IPS DF 6.9 (cell line): ENCODE measurements around the gene VAV3.

Source experiments
- DNase-seq: peaks from one replicate; pipeline ENCODE4 v3.0.0-alpha.2; 2013; ENCODE audit warnings: low read depth, low spot score
- H3K27ac ChIP-seq: one replicate; pipeline ENCODE4 v1.5.1; 2013; ENCODE audit warnings: low read length, control low read depth
- H3K27me3 ChIP-seq: 2 replicates; pipeline ENCODE4 v1.6.1; 2013; ENCODE audit warnings: mild to moderate bottlenecking, low read length; ENCODE audit not compliant: control insufficient read depth, insufficient read depth
- H3K36me3 ChIP-seq: 2 replicates; pipeline ENCODE4 v1.6.1; 2013; ENCODE audit warnings: low read length; ENCODE audit not compliant: control insufficient read depth, insufficient read depth
- H3K4me1 ChIP-seq: 2 replicates; pipeline ENCODE4 v1.6.1; 2013; ENCODE audit warnings: low read length; ENCODE audit not compliant: control insufficient read depth, insufficient read depth
- H3K4me3 ChIP-seq: 2 replicates; pipeline ENCODE4 v1.5.1; 2013; ENCODE audit warnings: mild to moderate bottlenecking, low read length
- H3K9me3 ChIP-seq: 2 replicates; pipeline ENCODE4 v1.6.1; 2013; ENCODE audit warnings: low read length, inconsistent platforms; ENCODE audit not compliant: control insufficient read depth, insufficient read depth
- WGBS: extraction: QIAGEN DNeasy Blood & Tissue Kit; methylation state at CpG from one replicate; pipeline ENCODE4 v1.1.7; 2013; ENCODE audit warnings: mixed read lengths, missing lambda C conversion rate; ENCODE audit not compliant: insufficient read length, insufficient coverage; 5-methylcytosine and 5-hydroxymethylcytosine counted together

VAV3 gene

DNA sequence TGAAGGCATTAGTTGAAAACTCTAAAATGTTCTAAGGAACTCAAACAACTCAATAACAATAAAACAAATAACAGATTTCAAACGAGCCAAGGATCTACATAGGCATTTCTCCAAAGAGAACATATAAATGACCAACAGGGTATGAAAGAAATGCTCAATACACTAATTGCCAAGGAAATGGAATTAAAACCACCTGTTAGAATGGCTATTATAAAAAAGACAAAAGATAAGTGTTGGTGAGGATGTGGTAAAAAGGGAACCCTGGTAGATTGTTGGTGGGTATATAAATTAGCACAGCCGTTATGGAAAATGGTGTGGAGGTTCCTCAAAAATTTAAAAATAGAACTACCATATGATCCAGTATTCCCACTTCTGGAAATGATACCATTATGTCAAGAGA lies 9.1 kb upstream of the VAV3 start:
- no peak overlapping the region for H3K4me3 ChIP-seq
- no peaks in the 10 kb centered on the region for H3K4me1 ChIP-seq
- no CpG with 5 or more reads among the region's 2 CpGs for WGBS
- H3K36me3 ChIP-seq = no peaks in the 10 kb centered on the region
- DNase-seq = no peak
- no peaks in the 10 kb centered on the region for H3K27me3 ChIP-seq
- H3K9me3 ChIP-seq = no peaks in the 10 kb centered on the region
- H3K27ac ChIP-seq = no peak overlapping the region

DNA sequence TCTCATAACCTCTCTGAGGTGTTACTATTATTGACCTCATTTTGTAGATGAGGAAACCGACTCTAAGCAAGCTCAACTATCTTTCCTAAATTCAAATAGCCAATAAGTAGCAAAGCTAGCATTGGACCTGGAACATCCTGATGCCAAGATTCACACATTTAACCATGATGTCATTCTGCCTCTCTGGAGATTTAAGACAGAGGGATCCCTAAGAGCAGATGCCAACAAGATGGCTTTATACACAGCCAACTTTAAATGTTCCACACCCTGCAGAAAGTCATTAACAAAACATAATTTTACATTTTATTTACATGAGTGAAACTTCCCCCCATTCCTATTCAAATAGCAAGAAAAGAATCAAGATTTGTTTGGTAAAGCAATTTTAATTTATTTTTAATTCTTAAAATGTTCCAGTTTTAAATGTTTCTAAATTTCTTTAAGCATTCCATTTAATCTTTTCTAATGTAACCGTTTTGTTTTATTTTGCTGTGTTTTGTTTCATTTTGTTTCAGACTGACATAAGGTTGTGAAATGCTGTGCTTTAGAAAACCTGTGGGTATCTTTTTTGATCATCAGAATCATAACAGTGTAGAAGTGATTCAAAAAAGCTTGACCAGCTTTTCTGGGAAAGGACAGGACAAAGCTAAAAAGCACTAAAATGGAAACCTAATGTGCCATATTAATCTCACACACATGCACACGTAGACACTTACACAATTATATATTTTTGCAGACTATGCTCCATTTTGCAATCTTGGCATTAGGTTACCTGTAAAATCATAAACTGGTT lies 7.6 kb upstream of the VAV3 start:
- WGBS = no CpG with 5 or more reads among the region's 3 CpGs
- Histone ChIP-seq H3K27ac (no peak overlapping the region), H3K9me3 (no peaks in the 10 kb centered on the region), H3K36me3 (no peaks in the 10 kb centered on the region), H3K4me1 (no peaks in the 10 kb centered on the region), H3K27me3 (no peaks in the 10 kb centered on the region), H3K4me3 (no peak overlapping the region)
- no peak for DNase-seq

DNA sequence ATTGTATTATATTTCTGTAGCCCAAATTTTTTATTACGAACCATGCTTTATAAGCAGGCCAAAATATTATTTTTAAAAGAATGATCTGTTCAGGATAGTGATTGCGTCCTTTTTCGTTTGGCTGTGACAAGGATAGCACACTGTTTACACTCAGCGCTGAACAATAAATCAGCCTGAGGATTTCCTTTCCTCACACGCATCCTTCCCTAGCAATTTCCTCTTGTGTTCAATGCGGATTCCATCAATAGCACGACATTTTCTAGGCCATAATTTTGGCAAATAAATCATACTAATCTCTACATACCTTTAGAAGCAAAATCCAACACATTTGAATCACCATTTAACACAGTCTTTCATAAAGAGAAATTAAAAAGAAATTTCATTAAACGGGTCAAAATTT lies 1.6 kb upstream of the VAV3 start:
- Histone ChIP-seq H3K4me1 (no peaks in the 10 kb centered on the region), H3K4me3 (no peak overlapping the region), H3K36me3 (no peaks in the 10 kb centered on the region), H3K9me3 (no peaks in the 10 kb centered on the region), H3K27ac (no peak overlapping the region), H3K27me3 (peaks cover 2% of the 10 kb centered on the region; the same call in 1 of the 2 replicates)
- no peak for DNase-seq
- WGBS = no CpG with 5 or more reads among the region's 8 CpGs

DNA sequence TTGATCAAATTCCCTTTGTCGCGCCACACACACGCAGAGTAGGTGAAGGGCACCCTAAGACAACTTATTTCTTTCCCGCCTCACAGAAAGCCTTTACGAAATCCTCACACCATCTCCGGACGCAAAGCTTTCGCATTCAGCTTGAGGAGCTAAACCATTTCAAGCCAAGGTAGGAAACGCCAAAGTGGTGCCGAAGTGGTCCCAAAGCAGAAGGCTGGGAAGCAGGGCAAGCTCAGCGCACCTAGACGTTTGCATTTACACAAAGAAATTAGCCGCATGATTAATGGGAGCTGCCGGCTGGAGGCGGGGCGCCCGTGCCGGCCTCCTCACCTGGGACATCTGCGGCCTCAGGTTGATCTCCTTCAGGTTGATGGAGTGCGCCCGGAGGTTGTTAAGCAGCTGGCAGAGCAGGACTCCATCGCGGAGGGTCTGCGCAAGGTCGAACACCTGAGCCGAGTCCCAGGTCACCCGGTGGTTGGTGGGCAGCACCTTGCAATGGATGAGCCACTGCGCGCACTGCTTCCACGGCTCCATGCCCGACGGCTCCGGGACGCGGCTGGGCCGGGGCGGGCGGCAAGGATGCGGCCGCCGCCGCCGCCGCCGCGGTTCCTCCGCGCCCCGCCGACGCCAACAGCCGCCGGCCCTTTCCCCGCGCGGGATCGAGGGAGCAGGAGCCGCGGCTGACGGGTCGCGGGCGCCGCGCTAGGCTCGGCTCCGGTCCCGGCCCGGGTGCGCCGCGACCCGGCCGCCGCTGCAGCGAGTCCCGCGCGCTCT lies 457 bp downstream of the VAV3 start:
- Histone ChIP-seq H3K27me3 (peaks cover 2% of the 10 kb centered on the region; the same call in 1 of the 2 replicates), H3K4me1 (no peaks in the 10 kb centered on the region), H3K27ac (no peak overlapping the region), H3K4me3 (peak overlapping the region; percentile 72; the same call in 1 of the 2 replicates), H3K36me3 (no peaks in the 10 kb centered on the region), H3K9me3 (no peaks in the 10 kb centered on the region)
- no peak for DNase-seq
- WGBS = no CpG with 5 or more reads among the region's 79 CpGs

DNA sequence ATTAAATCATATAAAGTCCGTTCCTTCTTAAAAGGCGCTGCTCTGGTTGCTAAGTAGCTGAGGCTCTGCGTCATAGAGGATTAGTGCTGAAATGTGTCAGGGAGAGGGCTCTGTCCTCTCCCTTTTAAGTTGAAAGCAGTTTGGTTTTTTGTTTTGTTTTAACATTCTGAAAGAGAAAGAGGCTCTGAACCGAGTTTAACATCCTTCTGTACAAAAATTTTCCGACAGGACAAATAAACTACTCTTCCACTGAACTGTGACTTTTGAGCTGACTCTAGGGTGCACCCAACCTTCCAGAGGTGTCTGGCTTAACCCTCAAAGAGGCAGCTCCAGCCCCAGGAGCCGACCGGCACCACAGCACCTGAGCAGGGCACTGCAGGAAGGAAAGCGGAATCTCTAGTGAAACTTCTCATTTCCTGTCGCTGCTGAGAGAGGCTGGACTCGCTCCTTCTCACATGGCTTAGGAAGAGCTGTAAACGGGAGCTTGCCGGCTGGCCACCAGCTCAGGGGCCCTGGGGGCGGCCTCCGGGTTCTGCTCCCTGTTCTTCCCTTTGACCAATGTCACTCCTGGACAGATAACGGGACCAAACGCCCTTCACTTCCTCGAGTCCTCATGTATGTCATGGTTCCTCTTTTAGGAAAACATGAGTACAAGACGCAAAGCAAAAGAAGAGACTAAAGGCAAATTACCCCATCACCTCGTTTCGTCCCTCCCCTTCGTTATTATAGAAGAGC lies 1.2 kb downstream of the VAV3 start:
- DNase-seq = no peak
- no peaks in the 10 kb centered on the region for H3K9me3 ChIP-seq
- no peaks in the 10 kb centered on the region for H3K4me1 ChIP-seq
- H3K27ac ChIP-seq = no peak overlapping the region
- no peaks in the 10 kb centered on the region for H3K36me3 ChIP-seq
- no CpG with 5 or more reads among the region's 21 CpGs for WGBS
- H3K27me3 ChIP-seq = peaks cover 2% of the 10 kb centered on the region; the same call in 1 of the 2 replicates
- peak overlapping the region; percentile 72; the same call in 1 of the 2 replicates for H3K4me3 ChIP-seq

DNA sequence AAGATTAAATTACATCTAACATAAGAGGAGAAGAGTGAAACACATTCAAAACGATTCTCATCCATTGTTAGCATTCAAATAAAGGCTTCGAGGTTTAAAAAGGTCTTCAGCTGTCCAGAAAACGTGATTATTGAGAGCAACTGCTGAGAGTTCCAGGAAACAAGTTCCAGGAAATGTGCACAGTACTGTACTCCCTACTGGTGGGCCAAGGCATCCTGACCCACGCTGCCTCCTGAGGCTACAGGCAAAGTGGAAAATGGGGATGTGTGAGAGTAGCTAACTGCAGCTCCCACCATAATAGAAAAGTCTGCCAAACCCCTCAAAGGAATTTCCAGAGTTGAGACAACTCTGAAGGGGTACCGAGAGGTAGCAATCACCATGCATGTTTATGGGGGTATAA lies 2.0 kb downstream of the VAV3 start:
- no CpG with 5 or more reads among the region's 5 CpGs for WGBS
- Histone ChIP-seq H3K9me3 (no peaks in the 10 kb centered on the region), H3K36me3 (no peaks in the 10 kb centered on the region), H3K4me1 (no peaks in the 10 kb centered on the region), H3K27ac (no peak overlapping the region), H3K27me3 (peaks cover 2% of the 10 kb centered on the region; the same call in 1 of the 2 replicates), H3K4me3 (no peak overlapping the region)
- DNase-seq = no peak

DNA sequence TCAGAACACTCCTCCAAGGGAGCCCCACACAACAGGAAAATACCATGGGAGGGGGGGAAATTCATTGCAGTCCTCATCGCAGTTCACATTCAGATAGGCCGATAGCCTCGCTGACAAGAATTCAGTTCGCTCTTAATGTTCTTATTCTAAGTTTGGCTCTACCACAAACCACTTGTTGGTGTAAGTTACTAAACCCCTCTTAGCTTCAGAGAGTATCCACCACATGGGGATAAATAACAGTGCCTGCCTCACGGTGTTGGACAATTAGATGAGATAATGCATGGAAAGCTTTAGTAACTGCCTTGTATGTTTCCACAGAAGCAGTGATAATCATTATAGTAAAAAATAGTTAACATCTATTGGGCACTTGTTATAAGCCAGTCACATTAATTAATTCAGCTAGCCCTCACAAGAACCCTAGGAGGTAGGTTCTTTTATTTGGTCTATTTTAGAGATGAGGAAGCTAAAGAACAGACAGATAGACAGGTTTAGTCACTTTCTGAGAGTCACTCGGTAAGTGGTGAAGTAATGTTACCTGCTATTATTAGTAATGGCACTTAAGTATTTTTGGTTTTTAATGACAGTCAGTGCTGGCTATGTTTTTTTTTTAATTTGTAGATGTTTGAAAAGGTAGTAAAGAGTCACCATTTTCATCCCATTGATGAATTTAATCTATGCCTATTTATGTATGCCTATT lies 10.1 kb downstream of the VAV3 start:
- Histone ChIP-seq H3K4me1 (peaks cover 2% of the 10 kb centered on the region; the same call in 1 of the 2 replicates), H3K36me3 (no peaks in the 10 kb centered on the region), H3K27ac (no peak overlapping the region), H3K27me3 (no peaks in the 10 kb centered on the region), H3K9me3 (no peaks in the 10 kb centered on the region), H3K4me3 (no peak overlapping the region)
- no peak for DNase-seq
- WGBS = no CpG with 5 or more reads among the region's 6 CpGs

DNA sequence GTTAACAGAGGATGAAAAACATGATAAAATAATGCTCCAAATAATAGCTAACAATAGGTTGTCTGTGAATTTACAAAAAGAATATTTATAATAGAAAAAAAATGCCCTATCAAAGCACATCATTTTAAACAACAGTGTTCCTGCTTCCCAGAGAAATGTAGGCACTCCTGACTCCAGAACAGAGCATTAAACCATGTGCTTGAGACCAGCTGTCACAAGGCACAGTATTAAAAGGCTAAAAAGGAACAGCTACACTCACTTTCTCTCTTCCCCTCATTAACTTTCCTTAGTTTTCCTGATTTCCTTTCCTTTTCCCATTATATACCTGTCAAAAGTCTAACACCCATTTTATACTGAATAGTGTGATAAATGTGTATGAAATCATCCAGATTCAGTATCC lies 10.9 kb downstream of the VAV3 start:
- no peak for DNase-seq
- Histone ChIP-seq H3K4me1 (peaks cover 2% of the 10 kb centered on the region; the same call in 1 of the 2 replicates), H3K9me3 (no peaks in the 10 kb centered on the region), H3K36me3 (no peaks in the 10 kb centered on the region), H3K27me3 (no peaks in the 10 kb centered on the region), H3K27ac (no peak overlapping the region), H3K4me3 (no peak overlapping the region)

DNA sequence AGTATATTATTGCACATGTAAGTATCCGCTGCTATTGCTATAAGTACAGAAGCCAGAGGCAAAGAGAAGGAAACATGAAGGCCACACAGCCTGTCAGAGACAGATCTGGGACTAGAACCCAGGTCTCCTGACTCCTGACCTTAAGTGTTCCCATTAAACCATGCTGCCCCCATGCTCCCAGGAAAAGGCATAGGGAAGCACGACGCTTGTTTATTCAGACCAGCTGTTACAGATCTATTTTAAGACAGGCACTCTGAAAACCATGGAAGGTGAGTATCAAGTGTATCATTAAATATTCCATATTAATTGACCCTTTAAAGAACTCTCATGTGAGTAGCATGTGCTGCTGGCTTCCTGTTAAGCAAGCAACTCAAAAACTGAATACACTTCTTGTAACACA lies 11.4 kb downstream of the VAV3 start:
- Histone ChIP-seq H3K27me3 (no peaks in the 10 kb centered on the region), H3K36me3 (no peaks in the 10 kb centered on the region), H3K4me1 (peaks cover 2% of the 10 kb centered on the region; the same call in 1 of the 2 replicates), H3K27ac (no peak overlapping the region), H3K4me3 (no peak overlapping the region), H3K9me3 (no peaks in the 10 kb centered on the region)
- no peak for DNase-seq
- no CpG with 5 or more reads among the region's 3 CpGs for WGBS

DNA sequence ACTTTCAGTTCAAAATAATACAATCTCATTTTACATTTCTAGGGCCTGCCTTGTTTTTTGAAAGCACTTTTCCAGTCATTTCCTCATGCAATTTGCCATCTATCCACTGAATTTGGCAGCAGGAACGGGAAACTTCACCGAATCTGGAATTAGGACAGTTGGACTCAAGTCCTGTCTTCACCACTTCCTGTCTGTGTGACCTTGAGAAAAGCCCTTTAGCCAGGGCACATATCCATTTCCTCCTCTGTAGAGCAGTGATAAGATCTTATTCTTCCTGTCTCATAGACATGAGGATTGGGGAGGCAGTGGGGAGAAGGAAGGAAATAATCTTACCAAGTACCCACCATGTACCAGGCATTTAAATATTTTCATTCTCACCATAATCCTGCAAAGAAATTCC lies 12.0 kb downstream of the VAV3 start:
- Histone ChIP-seq H3K36me3 (no peaks in the 10 kb centered on the region), H3K9me3 (no peaks in the 10 kb centered on the region), H3K27me3 (no peaks in the 10 kb centered on the region), H3K27ac (no peak overlapping the region), H3K4me1 (peaks cover 2% of the 10 kb centered on the region; the same call in 1 of the 2 replicates), H3K4me3 (no peak overlapping the region)
- no peak for DNase-seq
- WGBS = no CpG with 5 or more reads among the region's 2 CpGs
